Measurements from ENCODE around the gene IP6K2. TPM values are rescaled to one million over a fixed set of nuclear protein-coding genes. Genes with fewer than 3 reads are reported as not detected.

The IP6K2 gene
- total and polyA plus RNA-seq, 2 experiments from 2014 or later = 97.0 to 97.4 TPM

- TF ChIP-seq NANOG (IDR thresholded peaks at IDR 0.05; ENCODE audit: borderline replicate concordance) = no peak
- no peak for TF ChIP-seq POLR2AphosphoS5 (IDR thresholded peaks at IDR 0.05; ENCODE audit: low read depth)
- no peak for TF ChIP-seq CREB1 (CRISPR knock-in tag; IDR thresholded peaks at IDR 0.05; ENCODE audit: low read depth)
- no peak for TF ChIP-seq EZH2phosphoT487 (IDR thresholded peaks at IDR 0.05; ENCODE audit: unreplicated experiment)
- TF ChIP-seq EZH2 (IDR thresholded peaks at IDR 0.05; ENCODE audit: low read depth, unreplicated experiment) = no peak
- TF ChIP-seq ZNF114 (CRISPR knock-in tag; IDR thresholded peaks at IDR 0.05) = no peak
- TF ChIP-seq CTCF (conservative IDR thresholded peaks at IDR 0.05; ENCODE audit: low read depth in 2 of 2) = no peak
- TF ChIP-seq ZNF331 (CRISPR knock-in tag; IDR thresholded peaks at IDR 0.05; ENCODE audit: low read depth) = no peak
- TF ChIP-seq JUNB (IDR thresholded peaks at IDR 0.05; ENCODE audit: unreplicated experiment) = no peak
- no peak for TF ChIP-seq STAT1 (IDR thresholded peaks at IDR 0.05; ENCODE audit: unreplicated experiment)
- no peak for TF ChIP-seq REST (IDR thresholded peaks at IDR 0.05; ENCODE audit: unreplicated experiment)
- no peak for TF ChIP-seq ZNF462 (CRISPR knock-in tag; IDR thresholded peaks at IDR 0.05)
- no peaks in the 10 kb centered on the region for H3K27me3 ChIP-seq (ENCODE audit: insufficient read depth)
- peaks cover 10% of the 10 kb centered on the region for H3F3A ChIP-seq (replicated peaks; ENCODE audit: low read depth)
- H3K4me1 ChIP-seq (ENCODE audit: insufficient read depth) = peaks cover 7% of the 10 kb centered on the region
- H4K20me1 ChIP-seq (replicated peaks; ENCODE audit: insufficient read depth) = 0 out of 2 replicates have a peak, but pooled peaks cover 2% of the 10 kb centered on the region
- Mint-ChIP-seq H3K36me3 (ENCODE audit: low read depth) (peaks cover 53% of the 10 kb centered on the region), H3K4me1 (peaks cover 17% of the 10 kb centered on the region), H3K27me3 (ENCODE audit: insufficient read depth, low read depth, poor library complexity) (peaks cover 17% of the 10 kb centered on the region), H3K27ac (no peak overlapping the region), H3K9me3 (no peaks in the 10 kb centered on the region; the same call in 2 of the 3 replicates), H3K4me3 (no peak overlapping the region)
- no peak for DNase-seq (ENCODE audit: low spot score)
- H2AFZ ChIP-seq = no peak overlapping the region
- no peak overlapping the region for H3K27ac ChIP-seq (ENCODE audit: low read depth)
- H3K4me2 ChIP-seq = no peak overlapping the region
- no peaks in the 10 kb centered on the region for H3K9me2 ChIP-seq (ENCODE audit: insufficient read depth)
- no peak for ATAC-seq
- H3K36me3 ChIP-seq (ENCODE audit: insufficient read depth) = no peaks in the 10 kb centered on the region
- H3K4me3 ChIP-seq = no peak overlapping the region
- H3K79me2 ChIP-seq (replicated peaks; ENCODE audit: insufficient read depth) = peaks cover 13% of the 10 kb centered on the region
These were observed 34.9 kb downstream of the IP6K2 start for GRCh38 chr3:48681974-48682610.

Data from GM23338 (cell line).